Spleen (tissue), 11 donors: ENCODE data around the gene PARK7. TPM values are rescaled to one million over a fixed set of nuclear protein-coding genes. Genes with fewer than 3 reads are reported as not detected.

Source experiments
- polyA plus RNA-seq, 3 donors: library from polyadenylated mRNA; stranded (reverse); fragments of 200-250 nt; gene quantifications; one replicate each; pipeline ENCODE4 v1.2.1, GENCODE V29; 2013
- small RNA-seq, 4 donors: library from RNA; depleted of rRNA; stranded (forward); fragments of <200 nt; gene quantifications; one replicate each; pipeline ENCODE3, GENCODE V24; 2016
- total RNA-seq, 7 donors: library from RNA; depleted of rRNA in 3 of 7; stranded (reverse); fragments of >200 nt in 3 of 7; fragmentation: NEBNext Ultra II Directional in 4 of 7; extraction: Animal tissue kit (Norgen Biotek cat#: 25700) in 4 of 7; gene quantifications; one replicate each; pipeline versions ENCODE4 v1.1.0 to v1.2.1, GENCODE V29; 2016 to 2021
- donor health status: healthy with polysubstance abuse.
- donor health status: DM: no; HTN: no; CAD: no; lungs with moderate emphysema.
- donor health status: DM: no; HTN: no; CAD: no.
- donor health status: Bipolar disorder and iron deficiency.
- donor health status: healthy.
- donor health status: DM: no; HTN: no; CAD: no.
- donor health status: DM: yes; HTN: yes; CAD: no.

PARK7 gene
- total and polyA plus RNA-seq, 10 donors: 93.5 to 370 (median 174) TPM

Small RNAs within 50 kb of the gene (small RNA-seq; reads per million reads assigned to genes)
- gene RF00019: 0 reads per million in 4 donors

Other genes with a start within 250 kb of the PARK7 start
- gene VAMP3, start 190.4 kb upstream of the PARK7 start, total RNA-seq: 100 to 1,000 TPM in 3 of 7 donors, 10 to 100 TPM in 4; 71.5 to 181 (median 90.6) TPM
- 10 to 100 TPM; 29.9 to 52.1 (median 31.1) TPM for gene VAMP3, start 190.4 kb upstream of the PARK7 start, polyA plus RNA-seq
- gene PER3, start 177.4 kb upstream of the PARK7 start, total RNA-seq: 10 to 100 TPM in 5 of 7 donors, 1 to 10 TPM in 2; 7.7 to 17.5 (median 14.1) TPM
- 1 to 10 TPM; 1.7 to 3.5 (median 3.2) TPM for gene PER3, start 177.4 kb upstream of the PARK7 start, polyA plus RNA-seq
- gene UTS2, start 108.6 kb upstream of the PARK7 start, total RNA-seq: 1 to 10 TPM in 1 of 7 donors, under 1 TPM in 3, not detected in 3; 0.63 to 3.9 (median 0.78) TPM
- gene UTS2, start 108.6 kb upstream of the PARK7 start, polyA plus RNA-seq: 1 to 10 TPM in 1 of 3 donors, under 1 TPM in 2; 0.45 to 5.3 (median 0.71) TPM
- gene TNFRSF9, start 20.9 kb upstream of the PARK7 start, total RNA-seq: 10 to 100 TPM in 1 of 7 donors, 1 to 10 TPM in 6; 2.5 to 11.7 (median 3.3) TPM
- gene TNFRSF9, start 20.9 kb upstream of the PARK7 start, polyA plus RNA-seq: 1 to 10 TPM; 2.2 to 6.3 (median 4.0) TPM
- 10 to 100 TPM in 2 of 7 donors, 1 to 10 TPM in 5; 7.6 to 12.5 (median 8.5) TPM for gene ERRFI1, start 64.6 kb downstream of the PARK7 start, total RNA-seq
- 1 to 10 TPM; 2.0 to 5.7 (median 5.0) TPM for gene ERRFI1, start 64.6 kb downstream of the PARK7 start, polyA plus RNA-seq